Neural cell (in vitro differentiated cells): ENCODE data around the gene HEY2. TPM values are rescaled to one million over a fixed set of nuclear protein-coding genes. Genes with fewer than 3 reads are reported as not detected.
A peak's percentile ranks its signal among the peaks of the same experiment; 100 is the strongest.

Experiments used
- H2AFZ ChIP-seq: fragments of 200-600, 300-800 bp; sonication (generic), shearing (Covaris generic); 2 replicates; pipeline ENCODE4 v1.6.0; 2014; ENCODE audit warnings: low read depth, mild to moderate bottlenecking, antibody characterized with exemption, low read length, moderate library complexity
- H3F3A ChIP-seq: fragments of 200-600 bp; shearing (Covaris generic); 2 replicates; pipeline ENCODE4 v1.6.1; 2016; ENCODE audit warnings: mild to moderate bottlenecking, moderate library complexity, mixed read lengths, antibody characterized with exemption, low read length; ENCODE audit not compliant: insufficient read depth, poor library complexity, severe bottlenecking
- H3K27ac ChIP-seq: fragments of 200-600, 300-800 bp; sonication (generic), shearing (Covaris generic); 2 replicates; pipeline ENCODE4 v1.5.1; 2014; ENCODE audit warnings: mild to moderate bottlenecking, low read length, moderate library complexity
- H3K27me3 ChIP-seq: fragments of 300-800, 200-600 bp; sonication (generic), shearing (Covaris generic); 2 replicates; pipeline ENCODE4 v1.6.0; 2014; ENCODE audit warnings: mild to moderate bottlenecking, low read depth, low read length, moderate library complexity; ENCODE audit not compliant: insufficient read depth
- H3K36me3 ChIP-seq: fragments of 300-800, 200-600 bp; sonication (generic), shearing (Covaris generic); 2 replicates; pipeline ENCODE4 v1.5.1; 2014; ENCODE audit warnings: mild to moderate bottlenecking, antibody characterized with exemption, low read length, moderate library complexity; ENCODE audit not compliant: insufficient read depth
- H3K4me2 ChIP-seq: fragments of 300-800, 200-600 bp; sonication (generic), shearing (Covaris generic); 2 replicates; pipeline ENCODE4 v1.6.0; 2014; ENCODE audit warnings: mild to moderate bottlenecking, low read length
- H3K4me3 ChIP-seq: fragments of 300-800, 200-600 bp; sonication (generic), shearing (Covaris generic); 2 replicates; pipeline ENCODE4 v1.5.1; 2014; ENCODE audit warnings: mild to moderate bottlenecking, low read length, moderate library complexity
- H3K79me2 ChIP-seq: fragments of 200-600 bp; shearing (Covaris generic); replicated peaks from 2 replicates; pipeline ENCODE4 v1.6.0; 2014; ENCODE audit warnings: mild to moderate bottlenecking, low read length, moderate library complexity; ENCODE audit not compliant: insufficient read depth
- H3K9ac ChIP-seq: fragments of 300-800, 200-600 bp; sonication (generic), shearing (Covaris generic); 2 replicates; pipeline ENCODE4 v1.6.1; 2016; ENCODE audit warnings: mild to moderate bottlenecking, low read length, mixed read lengths
- H3K9me2 ChIP-seq: fragments of 200-600 bp; shearing (Covaris generic); 2 replicates; pipeline ENCODE4 v1.6.1; 2016; ENCODE audit warnings: mild to moderate bottlenecking, low read length, mixed read lengths; ENCODE audit not compliant: insufficient read depth
- H3K9me3 ChIP-seq: fragments of 200-600, 300-800 bp; sonication (generic), shearing (Covaris generic); 2 replicates; pipeline ENCODE4 v1.6.1; 2016; ENCODE audit warnings: mild to moderate bottlenecking, mixed run types, low read length, moderate library complexity, mixed read lengths
- H4K20me1 ChIP-seq: fragments of 200-600 bp; shearing (Covaris generic); 2 replicates; pipeline ENCODE4 v1.6.1; 2016; ENCODE audit warnings: mild to moderate bottlenecking, mixed run types; ENCODE audit not compliant: insufficient read depth
- CTCF ChIP-seq: fragments of 450-650 bp; IDR thresholded peaks from 2 replicates; pipeline ENCODE4 v1.5.1; 2014; ENCODE audit warnings: antibody characterized with exemption, mild to moderate bottlenecking, moderate library complexity; ENCODE audit not compliant: poor library complexity, severe bottlenecking
- EP300 ChIP-seq: fragments of 450-650 bp; conservative IDR thresholded peaks from 2 replicates; pipeline ENCODE4 v1.6.1; 2014; ENCODE audit warnings: antibody characterized with exemption, mild to moderate bottlenecking, moderate library complexity; ENCODE audit not compliant: poor library complexity, severe bottlenecking
- EZH2 ChIP-seq: fragments of 200-600, 300-800 bp; shearing (Covaris generic), sonication (generic); IDR thresholded peaks from 2 replicates; pipeline ENCODE4 v1.6.1; 2014; ENCODE audit warnings: antibody characterized with exemption, low read length, borderline replicate concordance, mild to moderate bottlenecking; ENCODE audit not compliant: insufficient read depth, poor library complexity, severe bottlenecking
- MXI1 ChIP-seq: fragments of 450-650 bp; conservative IDR thresholded peaks from 2 replicates; pipeline ENCODE4 v1.6.1; 2014; ENCODE audit warnings: antibody characterized with exemption, mild to moderate bottlenecking; ENCODE audit not compliant: poor library complexity, severe bottlenecking
- POLR2AphosphoS5 ChIP-seq: IDR thresholded peaks from 2 replicates; pipeline ENCODE4 v1.6.1; 2012
- RAD21 ChIP-seq: fragments of 450-650 bp; conservative IDR thresholded peaks from 2 replicates; pipeline ENCODE4 v1.6.1; 2014; ENCODE audit warnings: antibody characterized with exemption, mild to moderate bottlenecking, moderate library complexity
- REST ChIP-seq: IDR thresholded peaks from 2 replicates; pipeline ENCODE4 v1.6.1; 2012; ENCODE audit warnings: borderline replicate concordance
- SMC3 ChIP-seq: fragments of 450-650 bp; conservative IDR thresholded peaks from 2 replicates; pipeline ENCODE4 v1.6.1; 2014; ENCODE audit warnings: antibody characterized with exemption, mild to moderate bottlenecking, moderate library complexity; ENCODE audit not compliant: poor library complexity
- TAF1 ChIP-seq: IDR thresholded peaks from 2 replicates; pipeline ENCODE4 v1.6.1; 2012; ENCODE audit warnings: low read depth
- polyA plus RNA-seq: library from polyadenylated mRNA; depleted of rRNA; stranded (reverse); fragments of >200 nt; gene quantifications from 2 replicates; pipeline ENCODE4 v1.2.3, GENCODE V29; 2014

Gene HEY2
- polyA plus RNA-seq, 1 donor from 2014 or later = 0.20 TPM

GRCh38 chr6:125746019-125746414, 3.4 kb upstream of the HEY2 start:
- no peak overlapping the region for H3K27ac ChIP-seq
- H3K9me2 ChIP-seq = no peaks in the 10 kb centered on the region
- H3F3A ChIP-seq = no peaks in the 10 kb centered on the region
- H3K27me3 ChIP-seq = peaks cover 87% of the 10 kb centered on the region
- no peak overlapping the region for H2AFZ ChIP-seq
- H3K9ac ChIP-seq = no peak overlapping the region
- no peaks in the 10 kb centered on the region for H3K79me2 ChIP-seq
- no peak for TF ChIP-seq CTCF
- H3K4me3 ChIP-seq = no peak overlapping the region
- no peaks in the 10 kb centered on the region for H3K36me3 ChIP-seq
- H3K9me3 ChIP-seq = no peaks in the 10 kb centered on the region
- no peak overlapping the region for H3K4me2 ChIP-seq
- no peaks in the 10 kb centered on the region for H4K20me1 ChIP-seq

GRCh38 chr6:125746731-125747588, 2.5 kb upstream of the HEY2 start:
- Histone ChIP-seq H2AFZ (no peak overlapping the region), H3K79me2 (no peaks in the 10 kb centered on the region), H3K27me3 (peaks cover 95% of the 10 kb centered on the region), H3K9ac (no peak overlapping the region), H4K20me1 (no peaks in the 10 kb centered on the region), H3K27ac (no peak overlapping the region), H3K9me3 (no peaks in the 10 kb centered on the region), H3K4me3 (peak overlapping the region; percentile 74), H3K4me2 (peak overlapping the region; percentile 50), H3K9me2 (no peaks in the 10 kb centered on the region), H3K36me3 (no peaks in the 10 kb centered on the region), H3F3A (no peaks in the 10 kb centered on the region)
- TF ChIP-seq RAD21 (no peak), CTCF (no peak), REST (no peak), MXI1 (no peak), EZH2 (peak; percentile 69), POLR2AphosphoS5 (peak; percentile 37), TAF1 (no peak), SMC3 (no peak), EP300 (no peak)
